K562 (cell line): Measurements from ENCODE around the gene FOLR2. TPM values are rescaled to one million over a fixed set of nuclear protein-coding genes. Genes with fewer than 3 reads are reported as not detected.

Experiments used
- ATAC-seq: fragments of 200-7000 bp; cut with Tn5 transposase; 3 replicates; pipeline ENCODE4 v1.9.1; 2020; ENCODE audit warnings: moderate library complexity
- BruUV-seq: library from RNA; stranded (reverse); fragments of 400-500 nt; replicated peaks from 2 replicates; lab custom pipeline; 2021; lab: Mats Ljungman, UMichigan
- CTCF ChIA-PET: fragments of 300-600 bp; formaldehyde crosslinking; extraction: SDS; loops from one replicate; lab custom pipeline; 2021; ENCODE audit warnings: low intra/inter-chr PET ratio; lab: Yijun Ruan, JAX
- POLR2A ChIA-PET: fragments of 300-600, 350-650 bp; sonication (Branson Sonifier 250); formaldehyde crosslinking; extraction: SDS; loops from one replicate; lab custom pipeline; 2021; ENCODE audit warnings: antibody characterized with exemption, inconsistent platforms; lab: Yijun Ruan, JAX
- DNase-seq, 4 experiments: peaks; one replicate each; pipeline versions ENCODE4 v3.0.0 to v3.0.0-alpha.2; 2011 to 2018; ENCODE audit warnings: low spot score in 3 of 4, mixed read lengths in 3 of 4; ENCODE audit errors: extremely low read depth in 1 of 4
- FAIRE-seq: peaks from 2 replicates; lab custom pipeline; 2011; peaks lifted over from hg19 to GRCh38; lab: Jason Lieb, UNC
- H2AFZ ChIP-seq: 2 replicates; pipeline ENCODE4 v1.6.0; 2011; ENCODE audit warnings: low read depth, low read length, control low read depth, inconsistent platforms
- H3K27ac ChIP-seq: fragments of 200-600 bp; 3 replicates; pipeline ENCODE4 v1.8.0; 2011; ENCODE audit warnings: low read depth, mild to moderate bottlenecking, control low read depth, inconsistent platforms, low read length, moderate library complexity, mixed read lengths; ENCODE audit errors: extremely low read depth
- H3K27me3 ChIP-seq, 2 experiments: fragments of 300-600 bp in 1 of 2; 2 replicates in 1 of 2; 3 replicates in 1 of 2; pipeline versions ENCODE4 v1.6.0 to v1.8.0; 2011; ENCODE audit warnings: inconsistent platforms in 2 of 2, low read length in 2 of 2, mild to moderate bottlenecking in 1 of 2, mixed read lengths in 1 of 2, moderate library complexity in 1 of 2; ENCODE audit not compliant: control insufficient read depth in 2 of 2, insufficient read depth in 2 of 2
- H3K36me3 ChIP-seq: fragments of 300-600 bp; 3 replicates; pipeline ENCODE4 v1.8.0; 2011; ENCODE audit warnings: mild to moderate bottlenecking, low read length, inconsistent platforms; ENCODE audit not compliant: control insufficient read depth, insufficient read depth
- H3K4me1 ChIP-seq, 2 experiments: fragments of 200-600 bp in 1 of 2; replicated peaks in 1 of 2; 2 replicates in 1 of 2; 3 replicates in 1 of 2; pipeline versions ENCODE4 v1.5.1 to v1.8.0; 2011; ENCODE audit warnings: inconsistent platforms in 2 of 2, low read length in 2 of 2, mild to moderate bottlenecking in 1 of 2, mixed read lengths in 1 of 2, moderate library complexity in 1 of 2; ENCODE audit not compliant: control insufficient read depth in 2 of 2, insufficient read depth in 2 of 2
- H3K4me2 ChIP-seq: 2 replicates; pipeline ENCODE4 v1.6.1; 2011; ENCODE audit warnings: low read length, control low read depth, inconsistent platforms, mixed read lengths; ENCODE audit not compliant: insufficient read depth
- H3K4me3 ChIP-seq: fragments of 200-600 bp; sonication (generic), shearing (Covaris generic); 2 replicates; pipeline ENCODE4 v1.5.1; 2016; ENCODE audit warnings: control low read depth, inconsistent platforms
- H3K79me2 ChIP-seq: fragments of 200-600 bp; 3 replicates; pipeline ENCODE4 v1.8.0; 2011; ENCODE audit warnings: low read length, inconsistent platforms; ENCODE audit not compliant: control insufficient read depth, insufficient read depth
- H3K9ac ChIP-seq, 2 experiments: 2 replicates each; pipeline versions ENCODE4 v1.6.0 to v1.6.1; 2011; ENCODE audit warnings: low read depth in 2 of 2, low read length in 2 of 2, control low read depth in 1 of 2, inconsistent platforms in 1 of 2, mild to moderate bottlenecking in 1 of 2, mixed read lengths in 1 of 2; ENCODE audit not compliant: insufficient read depth in 1 of 2
- H3K9me1 ChIP-seq: one replicate; pipeline ENCODE4 v1.6.0; 2011; ENCODE audit warnings: inconsistent platforms, mild to moderate bottlenecking, low read length, moderate library complexity; ENCODE audit not compliant: control insufficient read depth, insufficient read depth
- H3K9me3 ChIP-seq: replicated peaks from 2 replicates; pipeline ENCODE4 v1.5.1; 2011; ENCODE audit warnings: low read depth, low read length, inconsistent platforms; ENCODE audit not compliant: control insufficient read depth, insufficient read depth
- H4K20me1 ChIP-seq: replicated peaks from 2 replicates; pipeline ENCODE4 v1.6.1; 2011; ENCODE audit warnings: low read length, inconsistent platforms, mixed read lengths; ENCODE audit not compliant: control insufficient read depth, insufficient read depth
- POLR2G ChIP-seq: fragments of 200-400 bp; formaldehyde crosslinking; IDR thresholded peaks from 2 replicates; pipeline ENCODE4 v1.6.1; 2017; ENCODE audit warnings: low read depth, mild to moderate bottlenecking, antibody characterized with exemption, low read length, moderate library complexity
- ZKSCAN1 ChIP-seq: fragments of 150-350 bp; IDR thresholded peaks from 2 replicates; pipeline ENCODE4 v1.6.1; 2016; ENCODE audit warnings: low read depth, low read length
- ZKSCAN8 ChIP-seq: fragments of 200-800 bp; sonication (Bioruptor generic); IDR thresholded peaks from 2 replicates; pipeline ENCODE4 v1.6.1; 2016; ENCODE audit warnings: missing genetic modification characterization, missing compliant biosample characterization
- ZNF134 ChIP-seq: fragments of 250-450 bp; sonication (Bioruptor Pico); conservative IDR thresholded peaks from 2 replicates; pipeline ENCODE4 v1.4.0; 2020
- ZNF518B ChIP-seq: fragments of 250-450 bp; sonication (Bioruptor Pico); IDR thresholded peaks from 2 replicates; pipeline ENCODE4 v1.5.0; 2021; ENCODE audit warnings: mild to moderate bottlenecking, moderate library complexity
- WGBS: fragments of 100-300 bp; shearing (Covaris generic); methylation state at CpG from one replicate; pipeline ENCODE4 v1.1.6; 2016; ENCODE audit warnings: low coverage, mixed read lengths; ENCODE audit not compliant: insufficient coverage; ENCODE audit errors: missing lambda C conversion rate; 5-methylcytosine and 5-hydroxymethylcytosine counted together
- in situ Hi-C: fragments of 300-500 bp; cut with MboI; formaldehyde crosslinking; loops from 4 replicates; pipeline ENCODE4 v1.15.0; 2018; ENCODE audit warnings: inconsistent platforms, mixed read lengths
- intact Hi-C: fragments of 100-400 bp; cut with micrococcal nuclease; formaldehyde crosslinking; loops from 2 replicates; pipeline ENCODE4 v1.14.2; 2022
- polyA plus RNA-seq, 8 experiments: library from polyadenylated mRNA; depleted of rRNA in 4 of 8; stranded (reverse) in 5 of 8; unstranded in 3 of 8; fragments of >200 nt; fragmentation: Nextera tagmentation in 2 of 8; fragmentation: Illumina TruSeq in 1 of 8; extraction: Ambion mirVana in 2 of 8; extraction: Trizol in 1 of 8; gene quantifications; 2 replicates each; pipeline versions ENCODE4 v1.2.1 to v1.2.3, GENCODE V29; 2011 to 2014; ENCODE audit warnings: inconsistent platforms in 1 of 8, missing spikeins in 1 of 8
- total RNA-seq, 7 experiments: library from RNA; depleted of rRNA in 6 of 7; stranded (reverse); fragments of >200 nt in 6 of 7; fragmentation: Illumina TruSeq in 2 of 7; extraction: Trizol in 2 of 7; gene quantifications; 2 replicates each; pipeline versions ENCODE4 v1.2.1 to v1.2.3, GENCODE V29; 2011 to 2021; ENCODE audit warnings: low replicate concordance in 1 of 7

The FOLR2 gene
- total and polyA plus RNA-seq, 9 of the 15 experiments (the other 6 are each of a cell fraction or from before 2014, with no cell fraction given), result 0.27 TPM; not detected in 8

GRCh38 chr11:72229925-72230763, 13.6 kb downstream of the FOLR2 start (continued):
- TF ChIP-seq POLR2G (peak; percentile 45; the same call in 1 of the 2 replicates), ZKSCAN8 (CRISPR knock-in tag) (no peak)

- TF ChIP-seq ZNF134 (CRISPR knock-in tag) (no peak), ZKSCAN1 (peak; percentile 52; the same call in 1 of the 2 replicates), ZNF518B (CRISPR knock-in tag) (no peak)
- Histone ChIP-seq H3K36me3 (peaks cover 96% of the 10 kb centered on the region), H3K9me1 (peaks cover 3% of the 10 kb centered on the region), H3K4me1 (peaks cover 2 to 22% of the 10 kb centered on the region in 2 experiments; a peak in 2 of 5 replicates), H4K20me1 (no peaks in the 10 kb centered on the region), H3K27ac (no peak overlapping the region), H3K4me2 (no peak overlapping the region), H3K4me3 (no peak overlapping the region), H2AFZ (no peak overlapping the region), H3K9me3 (no peaks in the 10 kb centered on the region), H3K27me3 (no peaks in the 10 kb centered on the region), H3K79me2 (peaks cover 7% of the 10 kb centered on the region; the same call in 2 of the 3 replicates), H3K9ac (0 out of 4 replicates have a peak overlapping the region, but pooled peaks of 1 of the 2 experiments have one; percentile 32)
- no peak for DNase-seq
- WGBS, result 89% methylated on average over 15 of the region's 18 CpGs
- intact Hi-C loops, result no loop called here
- ChIA-PET CTCF (no interaction called here), POLR2A (interaction anchor here (0.6 to 0.8 kb wide), 4 partner anchors 8 to 79 kb away, joined by 3 to 5 read pairs (median 4); no protein-coding TSS in a partner anchor)
- no peak for FAIRE-seq
- no TSS peak for BruUV-seq
- ATAC-seq, result no peak
- in situ Hi-C loops, result no loop called here
Measured at GRCh38 chr11:72230764-72231365, 14.3 kb downstream of the FOLR2 start.
